Prostate gland (tissue), 2 donors: ENCODE data around the gene HIGD2B. TPM values are rescaled to one million over a fixed set of nuclear protein-coding genes. Genes with fewer than 3 reads are reported as not detected.

Experiments used
- DNase-seq: peaks from one replicate; pipeline ENCODE4 v3.0.0-alpha.2; 2019; ENCODE audit warnings: low spot score
- H3K27ac ChIP-seq, 2 donors: fragments of 200-600 bp; sonication (generic); 2 replicates each; pipeline ENCODE4 v1.5.1; 2017 to 2019
- H3K27me3 ChIP-seq: fragments of 200-600 bp; sonication (generic); replicated peaks from 2 replicates; pipeline ENCODE4 v1.5.1; 2019; ENCODE audit not compliant: insufficient read depth
- H3K36me3 ChIP-seq, 2 donors: fragments of 200-600 bp; sonication (generic); 1 replicate in 1 of 2; 2 replicates in 1 of 2; pipeline versions ENCODE4 v1.5.1 to v1.8.1; 2017 to 2019
- H3K4me1 ChIP-seq: fragments of 200-600 bp; sonication (generic); replicated peaks from 2 replicates; pipeline ENCODE4 v1.5.1; 2019
- H3K4me3 ChIP-seq, 2 donors: fragments of 200-600 bp; sonication (generic); 2 replicates each; pipeline ENCODE4 v1.5.1; 2017 to 2019
- H3K9me3 ChIP-seq: fragments of 200-600 bp; sonication (generic); 2 replicates; pipeline ENCODE4 v1.5.1; 2017
- CTCF ChIP-seq, 4 experiments: fragments of 200-600 bp in 2 of 4; fragments of 450-650 bp in 2 of 4; sonication (generic) in 2 of 4; IDR thresholded peaks; 1 replicate in 3 of 4; 2 replicates in 1 of 4; pipeline ENCODE4 v1.5.1; 2016 to 2019; ENCODE audit warnings: antibody characterized with exemption in 4 of 4, mild to moderate bottlenecking in 2 of 4, moderate library complexity in 2 of 4
- POLR2A ChIP-seq: fragments of 450-650 bp; IDR thresholded peaks from one replicate; pipeline ENCODE4 v1.6.1; 2016; ENCODE audit warnings: antibody characterized with exemption, mild to moderate bottlenecking
- POLR2AphosphoS5 ChIP-seq: sonication (generic); formaldehyde crosslinking; IDR thresholded peaks from one replicate; pipeline ENCODE4 v1.6.1; 2017; ENCODE audit warnings: antibody characterized with exemption
- WGBS: methylation state at CpG from one replicate; pipeline ENCODE4 v1.1.5; 2018; 5-methylcytosine and 5-hydroxymethylcytosine counted together
- intact Hi-C: fragments of 100-400 bp; cut with DNase I; formaldehyde crosslinking; loops from one replicate; pipeline ENCODE4 v1.14.2; 2022
- total RNA-seq, 2 donors: library from RNA; depleted of rRNA; stranded (reverse); fragments of >200 nt; gene quantifications; one replicate each; pipeline ENCODE4 v1.1.0, GENCODE V29; 2016

HIGD2B gene
- total RNA-seq, 2 donors from 2014 or later: 0.51 TPM; not detected in 1

DNA sequence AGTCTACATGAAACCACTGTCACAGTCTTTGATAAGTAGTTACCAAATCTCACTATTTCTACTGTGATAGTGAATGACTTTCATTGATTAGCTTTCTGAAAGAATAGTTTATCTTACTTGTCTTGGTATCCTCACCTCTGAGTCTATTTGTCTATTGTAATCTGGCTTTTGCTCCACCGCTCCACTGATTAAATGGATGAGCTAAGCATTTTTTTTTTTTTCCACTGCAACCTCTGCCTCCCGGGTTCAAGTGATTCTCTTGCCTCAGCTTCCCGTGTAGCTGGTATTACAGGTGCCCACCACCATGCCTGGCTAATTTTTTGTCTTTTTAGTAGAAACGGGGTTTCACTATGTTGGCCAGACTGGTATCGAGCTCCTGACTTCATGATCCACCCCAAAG is 13.0 kb upstream of the HIGD2B start:
- no peak for DNase-seq
- no peaks in the 10 kb centered on the region for H3K9me3 ChIP-seq
- H3K4me3 ChIP-seq: no peak overlapping the region
- 92% methylated on average over 5 of the region's 5 CpGs for WGBS
- TF ChIP-seq POLR2AphosphoS5 (no peak), POLR2A (no peak), CTCF (IDR thresholded peaks at IDR 0.05) (no peak)
- H3K36me3 ChIP-seq: no peaks in the 10 kb centered on the region
- no peak overlapping the region for H3K27ac ChIP-seq
- intact Hi-C loops: no loop called here
- H3K4me1 ChIP-seq: no peaks in the 10 kb centered on the region
- H3K27me3 ChIP-seq: no peaks in the 10 kb centered on the region

- intact Hi-C loops: no loop called here
- no peak for DNase-seq
- Histone ChIP-seq H3K27ac (no peak overlapping the region), H3K4me3 (no peak overlapping the region), H3K27me3 (no peaks in the 10 kb centered on the region), H3K36me3 (no peaks in the 10 kb centered on the region), H3K4me1 (no peaks in the 10 kb centered on the region), H3K9me3 (no peaks in the 10 kb centered on the region)
- WGBS: 76% methylated on average over 5 of the region's 5 CpGs
- TF ChIP-seq POLR2AphosphoS5 (no peak), POLR2A (no peak), CTCF (IDR thresholded peaks at IDR 0.05) (no peak)
Measured at GRCh38 chr15:72690938-72691337, 5.0 kb upstream of the HIGD2B start.

DNA sequence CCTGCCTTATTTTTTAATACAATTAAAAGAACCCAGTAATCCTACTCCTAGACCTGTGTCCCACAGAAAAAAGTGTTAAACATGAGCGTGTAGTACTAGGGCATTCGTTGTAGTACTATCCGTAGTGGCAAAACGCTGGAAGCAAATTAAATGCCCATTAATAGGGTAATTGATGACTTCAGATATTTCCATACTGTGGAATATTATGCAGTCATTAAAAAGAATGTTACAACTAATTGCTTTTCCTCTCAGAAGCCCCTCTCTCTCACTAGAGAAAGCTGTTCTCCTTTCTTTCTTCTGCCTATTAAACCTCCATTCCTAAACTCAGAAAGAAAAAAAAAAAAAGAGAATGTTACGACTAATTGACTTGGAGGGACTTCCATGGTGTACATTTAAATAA is 2.7 kb upstream of the HIGD2B start:
- no peaks in the 10 kb centered on the region for H3K9me3 ChIP-seq
- 95% methylated on average over 5 of the region's 5 CpGs for WGBS
- no peak overlapping the region for H3K4me3 ChIP-seq
- no peaks in the 10 kb centered on the region for H3K36me3 ChIP-seq
- H3K27me3 ChIP-seq: no peaks in the 10 kb centered on the region
- intact Hi-C loops: no loop called here
- no peak overlapping the region for H3K27ac ChIP-seq
- no peaks in the 10 kb centered on the region for H3K4me1 ChIP-seq
- TF ChIP-seq CTCF (IDR thresholded peaks at IDR 0.05) (no peak), POLR2AphosphoS5 (no peak)
- DNase-seq: no peak

- H3K9me3 ChIP-seq: no peaks in the 10 kb centered on the region
- H3K4me1 ChIP-seq: no peaks in the 10 kb centered on the region
- TF ChIP-seq POLR2A (no peak), POLR2AphosphoS5 (no peak), CTCF (IDR thresholded peaks at IDR 0.05) (no peak)
- DNase-seq: no peak
- WGBS: 17% methylated on average over 23 of the region's 23 CpGs
- intact Hi-C loops: no loop called here
- H3K4me3 ChIP-seq: peak overlapping the region; percentile 58 to 64
- no peaks in the 10 kb centered on the region for H3K27me3 ChIP-seq
- H3K27ac ChIP-seq: peak overlapping the region; percentile 87 to 93
- H3K36me3 ChIP-seq: no peaks in the 10 kb centered on the region
Measured at GRCh38 chr15:72685301-72685924, 569 bp downstream of the HIGD2B start.

DNA sequence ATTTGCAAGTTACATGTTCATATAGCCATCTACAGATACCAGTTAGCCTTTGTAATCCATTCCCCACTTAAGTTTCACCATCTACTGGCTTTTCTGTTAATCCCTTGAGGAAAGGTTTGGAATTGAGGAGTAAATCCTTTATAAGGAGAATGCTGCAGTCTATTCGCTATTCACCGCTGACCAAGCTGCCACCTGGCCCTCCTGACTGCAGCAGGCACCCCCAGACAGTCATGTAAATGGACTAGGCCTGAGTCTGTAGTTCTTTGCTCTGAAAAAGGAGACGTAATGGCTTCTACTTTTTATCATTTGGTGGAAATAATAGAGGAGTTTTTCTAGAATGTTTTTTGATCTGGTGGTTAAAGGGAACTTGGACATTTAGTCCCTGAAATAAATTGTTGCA is 3.2 kb downstream of the HIGD2B start:
- Histone ChIP-seq H3K4me1 (no peaks in the 10 kb centered on the region), H3K9me3 (no peaks in the 10 kb centered on the region), H3K4me3 (no peak overlapping the region), H3K36me3 (no peaks in the 10 kb centered on the region), H3K27ac (no peak overlapping the region), H3K27me3 (no peaks in the 10 kb centered on the region)
- DNase-seq: no peak
- TF ChIP-seq CTCF (IDR thresholded peaks at IDR 0.05): no peak
- TF ChIP-seq POLR2A: no peak
- no peak for TF ChIP-seq POLR2AphosphoS5
- intact Hi-C loops: no loop called here
- WGBS: 96% methylated on average over 3 of the region's 3 CpGs
